GM12878 (cell line): ENCODE data around the gene HAUS7. TPM values are rescaled to one million over a fixed set of nuclear protein-coding genes. Genes with fewer than 3 reads are reported as not detected.

ENCODE experiments used
- ATAC-seq: fragments of 200-7000 bp; cut with Tn5 transposase; 3 replicates; pipeline ENCODE4 v1.9.1; 2020; ENCODE audit warnings: mild to moderate bottlenecking, moderate library complexity
- BruUV-seq: library from RNA; stranded (reverse); fragments of 400-500 nt; replicated peaks from 2 replicates; lab custom pipeline; 2021; lab: Mats Ljungman, UMichigan
- CTCF ChIA-PET: fragments of 300-600 bp; sonication (Branson Sonifier 250); formaldehyde crosslinking; extraction: SDS; loops from one replicate; lab custom pipeline; 2021; ENCODE audit warnings: inconsistent platforms; lab: Yijun Ruan, JAX
- POLR2A ChIA-PET: fragments of 350-600 bp; formaldehyde crosslinking; extraction: SDS; loops from one replicate; lab custom pipeline; 2021; ENCODE audit warnings: inconsistent platforms; lab: Charles Lee
- RAD21 ChIA-PET: fragments of 300-600 bp; sonication (Branson Sonifier 250); formaldehyde crosslinking; loops from one replicate; lab custom pipeline; 2023; ENCODE audit warnings: antibody characterized with exemption; ENCODE audit not compliant: unreplicated experiment; lab: Charles Lee
- SMC1A ChIA-PET: fragments of 300-600 bp; sonication (Branson Sonifier 250); formaldehyde crosslinking; loops from one replicate; lab custom pipeline; 2023; ENCODE audit not compliant: unreplicated experiment, uncharacterized antibody; lab: Charles Lee
- DNase-seq: peaks from one replicate; pipeline ENCODE4 v3.0.0-alpha.2; 2011; ENCODE audit warnings: low read depth, low spot score
- FAIRE-seq: peaks from 3 replicates; lab custom pipeline; 2011; peaks lifted over from hg19 to GRCh38; lab: Jason Lieb, UNC
- H2AFZ ChIP-seq: 2 replicates; pipeline ENCODE4 v1.6.0; 2011; ENCODE audit warnings: low read depth, low read length, control low read depth; ENCODE audit not compliant: control insufficient read depth
- H3K27ac ChIP-seq: 2 replicates; pipeline ENCODE4 v1.5.1; 2011; ENCODE audit warnings: control low read depth; ENCODE audit not compliant: control insufficient read depth, insufficient read depth
- H3K27me3 ChIP-seq, 2 experiments: replicated peaks in 1 of 2; 2 replicates each; pipeline versions ENCODE4 v1.6.0 to v1.6.1; 2011; ENCODE audit warnings: low read length in 1 of 2; ENCODE audit not compliant: control insufficient read depth in 2 of 2, insufficient read depth in 2 of 2
- H3K36me3 ChIP-seq, 2 experiments: 2 replicates each; pipeline ENCODE4 v1.5.1; 2011; ENCODE audit warnings: low read length in 1 of 2; ENCODE audit not compliant: control insufficient read depth in 2 of 2, insufficient read depth in 2 of 2
- H3K4me1 ChIP-seq: 2 replicates; pipeline ENCODE4 v1.6.1; 2011; ENCODE audit warnings: mild to moderate bottlenecking, low read length, moderate library complexity, mixed read lengths; ENCODE audit not compliant: control insufficient read depth, insufficient read depth
- H3K4me2 ChIP-seq: 2 replicates; pipeline ENCODE4 v1.6.0; 2011; ENCODE audit warnings: control low read depth; ENCODE audit not compliant: control insufficient read depth, insufficient read depth
- H3K4me3 ChIP-seq: fragments of 200-600 bp; sonication (generic); 2 replicates; pipeline ENCODE4 v1.5.1; 2016
- H3K79me2 ChIP-seq: 2 replicates; pipeline ENCODE4 v1.6.0; 2011; ENCODE audit warnings: low read length; ENCODE audit not compliant: control insufficient read depth, insufficient read depth
- H3K9ac ChIP-seq: 2 replicates; pipeline ENCODE4 v1.8.0; 2011; ENCODE audit warnings: low read length, control low read depth, mixed read lengths; ENCODE audit not compliant: control insufficient read depth, insufficient read depth
- H3K9me3 ChIP-seq: replicated peaks from 3 replicates; pipeline ENCODE4 v1.5.1; 2011; ENCODE audit warnings: mild to moderate bottlenecking, low read length; ENCODE audit not compliant: control insufficient read depth, insufficient read depth
- H4K20me1 ChIP-seq: 2 replicates; pipeline ENCODE4 v1.6.0; 2011; ENCODE audit not compliant: control insufficient read depth, insufficient read depth
- BCLAF1 ChIP-seq: fragments of 450-650 bp; IDR thresholded peaks from 2 replicates; pipeline ENCODE4 v1.6.1; 2017; ENCODE audit warnings: antibody characterized with exemption, mild to moderate bottlenecking, moderate library complexity
- IRF4 ChIP-seq: IDR thresholded peaks from 2 replicates; pipeline ENCODE4 v1.6.1; 2011; ENCODE audit warnings: low read depth, low read length
- POLR2AphosphoS2 ChIP-seq: IDR thresholded peaks from 2 replicates; pipeline ENCODE4 v1.6.1; 2011; ENCODE audit warnings: low read depth, mild to moderate bottlenecking, low read length, improper control_type of control experiment, moderate library complexity
- SRF ChIP-seq, 2 experiments: IDR thresholded peaks; 2 replicates each; pipeline ENCODE4 v1.6.1; 2011; ENCODE audit warnings: low read depth in 2 of 2, low read length in 2 of 2, mild to moderate bottlenecking in 1 of 2, moderate library complexity in 1 of 2
- ZBTB11 ChIP-seq: fragments of 450-650 bp; formaldehyde crosslinking; IDR thresholded peaks from 2 replicates; pipeline ENCODE4 v1.5.0; 2022; ENCODE audit warnings: mild to moderate bottlenecking, missing genetic modification characterization
- ZNF622 ChIP-seq: fragments of 450-650 bp; IDR thresholded peaks from 2 replicates; pipeline ENCODE4 v1.6.1; 2017; ENCODE audit warnings: mild to moderate bottlenecking, inconsistent platforms
- WGBS: methylation state at CpG from one replicate; pipeline ENCODE4 v1.1.6; 2016; ENCODE audit warnings: low lambda C conversion rate; ENCODE audit not compliant: insufficient replicate concordance, insufficient coverage; ENCODE audit errors: missing lambda C conversion rate; 5-methylcytosine and 5-hydroxymethylcytosine counted together
- in situ Hi-C: fragments of 300-500 bp; cut with MboI; formaldehyde crosslinking; loops from 9 replicates; pipeline ENCODE4 v1.14.3; 2018; ENCODE audit warnings: mixed read lengths
- intact Hi-C: fragments of 100-400 bp; cut with micrococcal nuclease; formaldehyde crosslinking; loops from one replicate; pipeline ENCODE4 v1.14.2; 2022; ENCODE audit not compliant: unreplicated experiment
- polyA plus RNA-seq, 11 experiments: library from polyadenylated mRNA; depleted of rRNA in 4 of 11; unstranded in 6 of 11; stranded (reverse) in 5 of 11; fragments of >200 nt; fragmentation: Nextera tagmentation in 4 of 11; fragmentation: Illumina TruSeq in 1 of 11; extraction: Ambion mirVana in 4 of 11; extraction: Trizol in 1 of 11; gene quantifications; 1 replicate in 1 of 11; 2 replicates in 10 of 11; pipeline versions ENCODE4 v1.2.1 to v1.2.3, GENCODE V29; 2011 to 2016; ENCODE audit warnings: inconsistent platforms in 2 of 11, missing spikeins in 2 of 11, low read depth in 1 of 11
- total RNA-seq, 4 experiments: library from RNA; depleted of rRNA in 3 of 4; stranded (reverse); fragments of >200 nt in 3 of 4; fragmentation: Illumina TruSeq in 1 of 4; extraction: Trizol in 1 of 4; gene quantifications; 2 replicates each; pipeline versions ENCODE4 v1.2.1 to v1.2.3, GENCODE V29; 2013 to 2021

The HAUS7 gene
- total and polyA plus RNA-seq, 10 of the 15 experiments (the other 5 are each of a cell fraction or from before 2014, with no cell fraction given) = 6.7 to 63.3 (median 24.1) TPM

- Histone ChIP-seq H3K9ac (no peak overlapping the region), H3K4me3 (no peak overlapping the region), H3K79me2 (no peaks in the 10 kb centered on the region), H3K9me3 (no peaks in the 10 kb centered on the region), H2AFZ (no peak overlapping the region), H3K27ac (no peak overlapping the region)
- SMC1A ChIA-PET = no interaction called here
- intact Hi-C loops = no loop called here
- TF ChIP-seq SRF (IDR thresholded peaks at IDR 0.05; ENCODE audit: low read depth in 2 of 2, low read length in 2 of 2) = no peak
- TF ChIP-seq ZNF622 = no peak
- no peak for TF ChIP-seq POLR2AphosphoS2
- TF ChIP-seq ZBTB11 = no peak
- no peak for TF ChIP-seq BCLAF1
- no peak for TF ChIP-seq IRF4
- TF ChIP-seq, all 136 proteins: peak for 0
- ATAC-seq (no peak), DNase-seq (no peak), FAIRE-seq (no peak)
- 60% methylated on average over 10 of the region's 10 CpGs for WGBS
- no peaks in the 10 kb centered on the region for H3K27me3 ChIP-seq
- no peaks in the 10 kb centered on the region; a peak in 1 of 4 replicates for H3K36me3 ChIP-seq
- RAD21 ChIA-PET = no interaction called here
- H3K4me2 ChIP-seq = no peak overlapping the region
- CTCF ChIA-PET = interaction anchor here (1.5 kb wide), 1 partner anchor 11 kb away, joined by 5 read pairs; no protein-coding TSS in a partner anchor
- in situ Hi-C loops = no loop called here
- POLR2A ChIA-PET = no interaction called here
- no peaks in the 10 kb centered on the region for H3K4me1 ChIP-seq
- no peaks in the 10 kb centered on the region for H4K20me1 ChIP-seq
- BruUV-seq = no TSS peak
Measured at GRCh38 chrX:153462291-153462690, 8.1 kb downstream of the HAUS7 start.
